K562 (cell line): ENCODE results near the gene C6orf15. TPM values are rescaled to one million over a fixed set of nuclear protein-coding genes. Genes with fewer than 3 reads are reported as not detected.

Experiments used
- ATAC-seq: fragments of 200-7000 bp; cut with Tn5 transposase; 3 replicates; pipeline ENCODE4 v1.9.1; 2020; ENCODE audit warnings: moderate library complexity
- BruUV-seq: library from RNA; stranded (reverse); fragments of 400-500 nt; replicated peaks from 2 replicates; lab custom pipeline; 2021; lab: Mats Ljungman, UMichigan
- CTCF ChIA-PET: fragments of 300-600 bp; formaldehyde crosslinking; extraction: SDS; loops from one replicate; lab custom pipeline; 2021; ENCODE audit warnings: low intra/inter-chr PET ratio; lab: Yijun Ruan, JAX
- POLR2A ChIA-PET: fragments of 300-600, 350-650 bp; sonication (Branson Sonifier 250); formaldehyde crosslinking; extraction: SDS; loops from one replicate; lab custom pipeline; 2021; ENCODE audit warnings: antibody characterized with exemption, inconsistent platforms; lab: Yijun Ruan, JAX
- DNase-seq, 4 experiments: peaks; one replicate each; pipeline versions ENCODE4 v3.0.0 to v3.0.0-alpha.2; 2011 to 2018; ENCODE audit warnings: low spot score in 3 of 4, mixed read lengths in 3 of 4; ENCODE audit errors: extremely low read depth in 1 of 4
- FAIRE-seq: peaks from 2 replicates; lab custom pipeline; 2011; peaks lifted over from hg19 to GRCh38; lab: Jason Lieb, UNC
- H2AFZ ChIP-seq: 2 replicates; pipeline ENCODE4 v1.6.0; 2011; ENCODE audit warnings: low read depth, low read length, control low read depth, inconsistent platforms
- H3K27ac ChIP-seq: fragments of 200-600 bp; 3 replicates; pipeline ENCODE4 v1.8.0; 2011; ENCODE audit warnings: low read depth, mild to moderate bottlenecking, control low read depth, inconsistent platforms, low read length, moderate library complexity, mixed read lengths; ENCODE audit errors: extremely low read depth
- H3K27me3 ChIP-seq, 2 experiments: fragments of 300-600 bp in 1 of 2; 2 replicates in 1 of 2; 3 replicates in 1 of 2; pipeline versions ENCODE4 v1.6.0 to v1.8.0; 2011; ENCODE audit warnings: inconsistent platforms in 2 of 2, low read length in 2 of 2, mild to moderate bottlenecking in 1 of 2, mixed read lengths in 1 of 2, moderate library complexity in 1 of 2; ENCODE audit not compliant: control insufficient read depth in 2 of 2, insufficient read depth in 2 of 2
- H3K36me3 ChIP-seq: fragments of 300-600 bp; 3 replicates; pipeline ENCODE4 v1.8.0; 2011; ENCODE audit warnings: mild to moderate bottlenecking, low read length, inconsistent platforms; ENCODE audit not compliant: control insufficient read depth, insufficient read depth
- H3K4me1 ChIP-seq, 2 experiments: fragments of 200-600 bp in 1 of 2; replicated peaks in 1 of 2; 2 replicates in 1 of 2; 3 replicates in 1 of 2; pipeline versions ENCODE4 v1.5.1 to v1.8.0; 2011; ENCODE audit warnings: inconsistent platforms in 2 of 2, low read length in 2 of 2, mild to moderate bottlenecking in 1 of 2, mixed read lengths in 1 of 2, moderate library complexity in 1 of 2; ENCODE audit not compliant: control insufficient read depth in 2 of 2, insufficient read depth in 2 of 2
- H3K4me2 ChIP-seq: 2 replicates; pipeline ENCODE4 v1.6.1; 2011; ENCODE audit warnings: low read length, control low read depth, inconsistent platforms, mixed read lengths; ENCODE audit not compliant: insufficient read depth
- H3K4me3 ChIP-seq: fragments of 200-600 bp; sonication (generic), shearing (Covaris generic); 2 replicates; pipeline ENCODE4 v1.5.1; 2016; ENCODE audit warnings: control low read depth, inconsistent platforms
- H3K79me2 ChIP-seq: fragments of 200-600 bp; 3 replicates; pipeline ENCODE4 v1.8.0; 2011; ENCODE audit warnings: low read length, inconsistent platforms; ENCODE audit not compliant: control insufficient read depth, insufficient read depth
- H3K9ac ChIP-seq, 2 experiments: 2 replicates each; pipeline versions ENCODE4 v1.6.0 to v1.6.1; 2011; ENCODE audit warnings: low read depth in 2 of 2, low read length in 2 of 2, control low read depth in 1 of 2, inconsistent platforms in 1 of 2, mild to moderate bottlenecking in 1 of 2, mixed read lengths in 1 of 2; ENCODE audit not compliant: insufficient read depth in 1 of 2
- H3K9me1 ChIP-seq: one replicate; pipeline ENCODE4 v1.6.0; 2011; ENCODE audit warnings: inconsistent platforms, mild to moderate bottlenecking, low read length, moderate library complexity; ENCODE audit not compliant: control insufficient read depth, insufficient read depth
- H3K9me3 ChIP-seq: replicated peaks from 2 replicates; pipeline ENCODE4 v1.5.1; 2011; ENCODE audit warnings: low read depth, low read length, inconsistent platforms; ENCODE audit not compliant: control insufficient read depth, insufficient read depth
- H4K20me1 ChIP-seq: replicated peaks from 2 replicates; pipeline ENCODE4 v1.6.1; 2011; ENCODE audit warnings: low read length, inconsistent platforms, mixed read lengths; ENCODE audit not compliant: control insufficient read depth, insufficient read depth
- CCNT2 ChIP-seq: IDR thresholded peaks from 2 replicates; pipeline ENCODE4 v1.6.1; 2011; ENCODE audit warnings: borderline replicate concordance, low read depth, mild to moderate bottlenecking, moderate library complexity, mixed read lengths, low read length; ENCODE audit not compliant: insufficient read length; ENCODE audit errors: extremely low read depth
- CHD2 ChIP-seq: IDR thresholded peaks from 2 replicates; pipeline ENCODE4 v1.6.1; 2011; ENCODE audit warnings: low read depth, low read length
- FOXK2 ChIP-seq, 2 experiments: fragments of 450-650 bp; IDR thresholded peaks in 1 of 2; conservative IDR thresholded peaks in 1 of 2; 2 replicates each; pipeline ENCODE4 v1.6.1; 2016; ENCODE audit warnings: low read depth in 2 of 2, mild to moderate bottlenecking in 1 of 2
- NFYB ChIP-seq: IDR thresholded peaks from 2 replicates; pipeline ENCODE4 v1.6.1; 2011; ENCODE audit warnings: mild to moderate bottlenecking, moderate library complexity; ENCODE audit not compliant: insufficient read length; ENCODE audit errors: extremely low read depth
- NR4A1 ChIP-seq, 2 experiments: fragments of 250-450 bp in 1 of 2; fragments of 450-650 bp in 1 of 2; sonication (Bioruptor Pico) in 1 of 2; IDR thresholded peaks; 2 replicates each; pipeline versions ENCODE4 v1.4.0 to v1.6.1; 2016 to 2020; ENCODE audit warnings: mild to moderate bottlenecking in 2 of 2, missing compliant biosample characterization in 1 of 2, missing genetic modification characterization in 1 of 2, moderate library complexity in 1 of 2
- PYGO2 ChIP-seq: fragments of 450-650 bp; IDR thresholded peaks from 2 replicates; pipeline ENCODE4 v1.6.1; 2016; ENCODE audit warnings: mild to moderate bottlenecking, missing genetic modification characterization, moderate library complexity, missing compliant biosample characterization
- TCF7L2 ChIP-seq: fragments of 150-350 bp; IDR thresholded peaks from 2 replicates; pipeline ENCODE4 v1.6.1; 2016; ENCODE audit warnings: low read depth, mild to moderate bottlenecking, low read length, moderate library complexity
- TGIF2 ChIP-seq: sonication (generic); formaldehyde crosslinking; IDR thresholded peaks from 2 replicates; pipeline ENCODE4 v1.8.1; 2022; ENCODE audit warnings: mild to moderate bottlenecking, missing genetic modification reagents, moderate library complexity
- THRAP3 ChIP-seq: fragments of 450-650 bp; IDR thresholded peaks from 2 replicates; pipeline ENCODE4 v1.6.1; 2016; ENCODE audit warnings: mild to moderate bottlenecking, inconsistent platforms, borderline replicate concordance
- TSC22D4 ChIP-seq: fragments of 450-650 bp; IDR thresholded peaks from 2 replicates; pipeline ENCODE4 v1.6.1; 2016; ENCODE audit warnings: missing genetic modification characterization, missing biosample characterization, control low read depth
- XRCC3 ChIP-seq: fragments of 450-650 bp; IDR thresholded peaks from 2 replicates; pipeline ENCODE4 v1.6.1; 2017; ENCODE audit warnings: mild to moderate bottlenecking, moderate library complexity
- YY1 ChIP-seq, 3 experiments: IDR thresholded peaks; 2 replicates each; pipeline ENCODE4 v1.6.1; 2011; ENCODE audit warnings: low read length in 2 of 3, mild to moderate bottlenecking in 2 of 3, moderate library complexity in 2 of 3, borderline replicate concordance in 1 of 3, control low read depth in 1 of 3, low read depth in 1 of 3; ENCODE audit not compliant: insufficient read depth in 3 of 3, insufficient replicate concordance in 2 of 3, control insufficient read depth in 1 of 3, insufficient read length in 1 of 3; ENCODE audit errors: extremely low read depth in 1 of 3
- ZNF431 ChIP-seq: sonication (generic); formaldehyde crosslinking; IDR thresholded peaks from 2 replicates; pipeline ENCODE4 v1.8.0; 2022; ENCODE audit warnings: mild to moderate bottlenecking, missing genetic modification reagents
- ZNF445 ChIP-seq: fragments of 250-450 bp; sonication (Bioruptor Pico); IDR thresholded peaks from 2 replicates; pipeline ENCODE4 v1.4.0; 2020; ENCODE audit warnings: low read depth, mild to moderate bottlenecking, moderate library complexity
- ZNF695 ChIP-seq: fragments of 450-650 bp; formaldehyde crosslinking; IDR thresholded peaks from 2 replicates; pipeline ENCODE4 v1.4.0; 2020; ENCODE audit warnings: mild to moderate bottlenecking, moderate library complexity
- ZNF79 ChIP-seq: fragments of 250-450 bp; sonication (Bioruptor Pico); IDR thresholded peaks from 2 replicates; pipeline ENCODE4 v1.4.0; 2020; ENCODE audit warnings: low read depth, mild to moderate bottlenecking, moderate library complexity
- WGBS: fragments of 100-300 bp; shearing (Covaris generic); methylation state at CpG from one replicate; pipeline ENCODE4 v1.1.6; 2016; ENCODE audit warnings: low coverage, mixed read lengths; ENCODE audit not compliant: insufficient coverage; ENCODE audit errors: missing lambda C conversion rate; 5-methylcytosine and 5-hydroxymethylcytosine counted together
- in situ Hi-C: fragments of 300-500 bp; cut with MboI; formaldehyde crosslinking; loops from 4 replicates; pipeline ENCODE4 v1.15.0; 2018; ENCODE audit warnings: inconsistent platforms, mixed read lengths
- intact Hi-C: fragments of 100-400 bp; cut with micrococcal nuclease; formaldehyde crosslinking; loops from 2 replicates; pipeline ENCODE4 v1.14.2; 2022
- polyA plus RNA-seq, 8 experiments: library from polyadenylated mRNA; depleted of rRNA in 4 of 8; stranded (reverse) in 5 of 8; unstranded in 3 of 8; fragments of >200 nt; fragmentation: Nextera tagmentation in 2 of 8; fragmentation: Illumina TruSeq in 1 of 8; extraction: Ambion mirVana in 2 of 8; extraction: Trizol in 1 of 8; gene quantifications; 2 replicates each; pipeline versions ENCODE4 v1.2.1 to v1.2.3, GENCODE V29; 2011 to 2014; ENCODE audit warnings: inconsistent platforms in 1 of 8, missing spikeins in 1 of 8
- total RNA-seq, 7 experiments: library from RNA; depleted of rRNA in 6 of 7; stranded (reverse); fragments of >200 nt in 6 of 7; fragmentation: Illumina TruSeq in 2 of 7; extraction: Trizol in 2 of 7; gene quantifications; 2 replicates each; pipeline versions ENCODE4 v1.2.1 to v1.2.3, GENCODE V29; 2011 to 2021; ENCODE audit warnings: low replicate concordance in 1 of 7
- TF ChIP-seq, protein P1 (sequence below), 3 experiments: IDR thresholded peaks in 2 of 3; conservative IDR thresholded peaks in 1 of 3; 2 replicates each; pipeline ENCODE4 v1.5.1; 2011 to 2012; ENCODE audit warnings: low read length in 3 of 3, mild to moderate bottlenecking in 3 of 3, control low read depth in 2 of 3, improper control_type of control experiment in 1 of 3, inconsistent platforms in 1 of 3, low read depth in 1 of 3, mixed read lengths in 1 of 3, moderate library complexity in 1 of 3; ENCODE audit not compliant: insufficient read depth in 2 of 3

C6orf15 gene
- total and polyA plus RNA-seq, 9 of the 15 experiments (the other 6 are each of a cell fraction or from before 2014, with no cell fraction given) = not detected

DNA sequence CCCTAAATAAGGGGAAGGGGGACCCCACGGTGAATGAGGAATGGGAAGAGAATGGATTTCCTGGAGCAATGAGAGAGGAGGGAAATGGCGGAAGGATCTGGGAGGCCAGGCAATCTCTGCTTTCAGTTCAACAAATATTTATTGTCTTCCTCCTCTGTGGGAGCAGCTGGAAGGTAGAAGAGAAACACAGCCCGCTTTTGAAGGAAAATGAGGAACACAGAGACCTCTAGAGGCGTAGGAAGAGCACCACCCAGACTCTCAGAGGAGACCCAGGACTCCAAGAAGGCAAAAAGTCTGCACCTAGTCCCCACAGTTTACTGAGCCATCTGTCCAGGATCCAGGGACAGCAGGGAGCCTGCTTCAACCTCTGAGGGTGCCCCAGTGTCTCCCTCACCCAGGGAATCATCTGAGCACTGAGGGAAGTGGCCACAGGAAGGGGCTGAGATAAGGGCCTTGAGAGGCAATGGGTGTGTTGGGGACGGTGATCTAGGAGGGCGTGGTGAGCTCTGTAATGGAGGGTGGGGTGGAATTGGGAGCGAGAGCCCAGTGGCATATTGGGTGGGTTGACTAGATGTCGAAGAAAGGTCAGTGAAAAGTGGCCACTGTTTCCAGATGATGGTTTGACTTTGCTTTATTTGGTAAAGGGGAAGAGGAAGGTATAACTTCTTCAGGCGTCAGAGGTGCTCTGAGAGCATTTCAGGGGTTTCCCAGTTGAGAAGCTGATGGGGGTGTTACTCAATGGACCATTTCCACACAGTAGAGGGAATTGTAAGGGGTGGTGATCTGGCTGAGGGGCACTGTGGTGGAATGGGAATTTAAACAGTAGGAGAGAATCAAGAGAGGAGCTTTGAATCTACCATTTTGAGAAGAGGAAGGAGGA lies 2.8 kb upstream of the C6orf15 start:
- no peak overlapping the region; the same call in 1 of the 2 replicates for H3K4me2 ChIP-seq
- H3K9ac ChIP-seq = no peak overlapping the region
- H4K20me1 ChIP-seq = no peaks in the 10 kb centered on the region
- H3K9me1 ChIP-seq = no peaks in the 10 kb centered on the region
- H3K27ac ChIP-seq = no peak overlapping the region
- intact Hi-C loops = no loop called here
- no peaks in the 10 kb centered on the region for H3K79me2 ChIP-seq
- ChIA-PET CTCF (interaction anchor here (0.7 kb wide), 1 partner anchor 95 kb away, joined by 3 read pairs; no protein-coding TSS in a partner anchor), POLR2A (interaction anchor here (0.6 to 1.8 kb wide), 6 partner anchors 10 to 763 kb away, joined by 3 to 5 read pairs (median 4); no protein-coding TSS in a partner anchor)
- FAIRE-seq (peak; percentile 88), DNase-seq (peak in 2 of 4 experiments; percentile 43 to 48), ATAC-seq (peak; percentile 89)
- in situ Hi-C loops = no loop called here
- H3K27me3 ChIP-seq = peaks cover 61 to 86% of the 10 kb centered on the region in 2 experiments
- no peaks in the 10 kb centered on the region for H3K36me3 ChIP-seq
- WGBS = 3% methylated on average over 8 of the region's 9 CpGs
- H3K4me1 ChIP-seq = peaks cover 0 to 2% of the 10 kb centered on the region in 2 experiments; a peak in 2 of 5 replicates
- no TSS peak for BruUV-seq
- H2AFZ ChIP-seq = no peak overlapping the region
- H3K4me3 ChIP-seq = no peak overlapping the region
- no peaks in the 10 kb centered on the region for H3K9me3 ChIP-seq
- TF ChIP-seq TGIF2 (no peak), XRCC3 (no peak), NR4A1 (CRISPR knock-in tag; IDR thresholded peaks at IDR 0.05) (no peak), NR4A1 (tag; IDR thresholded peaks at IDR 0.05) (0 out of 2 replicates have a peak, but pooled peaks have one; percentile 24), ZNF695 (CRISPR knock-in tag) (no peak), YY1 (IDR thresholded peaks at IDR 0.05; ENCODE audit: borderline replicate concordance in 1 of 3, control insufficient read depth in 1 of 3, extremely low read depth in 1 of 3, insufficient read depth in 3 of 3, insufficient read length in 1 of 3, insufficient replicate concordance in 2 of 3, low read depth in 1 of 3, low read length in 2 of 3) (no peak), CHD2 (no peak), PYGO2 (tag) (no peak), TSC22D4 (tag) (0 out of 2 replicates have a peak, but pooled peaks have one; percentile 59), NFYB (no peak), TCF7L2 (no peak), ZNF431 (CRISPR knock-in tag) (no peak), THRAP3 (no peak), ZNF79 (no peak), ZNF445 (no peak), CCNT2 (no peak), FOXK2 (conservative IDR thresholded peaks at IDR 0.05 in 1 of 2, IDR thresholded peaks at IDR 0.05 in 1 of 2; ENCODE audit: low read depth in 2 of 2) (0 out of 4 replicates have a peak, but pooled peaks of 1 of the 2 experiments have one; percentile 36)
- TF ChIP-seq, protein P1, sequence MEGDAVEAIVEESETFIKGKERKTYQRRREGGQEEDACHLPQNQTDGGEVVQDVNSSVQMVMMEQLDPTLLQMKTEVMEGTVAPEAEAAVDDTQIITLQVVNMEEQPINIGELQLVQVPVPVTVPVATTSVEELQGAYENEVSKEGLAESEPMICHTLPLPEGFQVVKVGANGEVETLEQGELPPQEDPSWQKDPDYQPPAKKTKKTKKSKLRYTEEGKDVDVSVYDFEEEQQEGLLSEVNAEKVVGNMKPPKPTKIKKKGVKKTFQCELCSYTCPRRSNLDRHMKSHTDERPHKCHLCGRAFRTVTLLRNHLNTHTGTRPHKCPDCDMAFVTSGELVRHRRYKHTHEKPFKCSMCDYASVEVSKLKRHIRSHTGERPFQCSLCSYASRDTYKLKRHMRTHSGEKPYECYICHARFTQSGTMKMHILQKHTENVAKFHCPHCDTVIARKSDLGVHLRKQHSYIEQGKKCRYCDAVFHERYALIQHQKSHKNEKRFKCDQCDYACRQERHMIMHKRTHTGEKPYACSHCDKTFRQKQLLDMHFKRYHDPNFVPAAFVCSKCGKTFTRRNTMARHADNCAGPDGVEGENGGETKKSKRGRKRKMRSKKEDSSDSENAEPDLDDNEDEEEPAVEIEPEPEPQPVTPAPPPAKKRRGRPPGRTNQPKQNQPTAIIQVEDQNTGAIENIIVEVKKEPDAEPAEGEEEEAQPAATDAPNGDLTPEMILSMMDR (IDR thresholded peaks at IDR 0.05 in 2 of 3, conservative IDR thresholded peaks at IDR 0.05 in 1 of 3; ENCODE audit: insufficient read depth in 2 of 3, low read depth in 1 of 3, low read length in 3 of 3) = peak; percentile 50 to 66 (median 56); a peak in 5 of 6 replicates
